Neural cell (in vitro differentiated cells): ENCODE results near the gene AMIGO2. TPM values are rescaled to one million over a fixed set of nuclear protein-coding genes. Genes with fewer than 3 reads are reported as not detected.

Experiments used
- H2AFZ ChIP-seq: fragments of 200-600, 300-800 bp; sonication (generic), shearing (Covaris generic); 2 replicates; pipeline ENCODE4 v1.6.0; 2014; ENCODE audit warnings: low read depth, mild to moderate bottlenecking, antibody characterized with exemption, low read length, moderate library complexity
- H3F3A ChIP-seq: fragments of 200-600 bp; shearing (Covaris generic); 2 replicates; pipeline ENCODE4 v1.6.1; 2016; ENCODE audit warnings: mild to moderate bottlenecking, moderate library complexity, mixed read lengths, antibody characterized with exemption, low read length; ENCODE audit not compliant: insufficient read depth, poor library complexity, severe bottlenecking
- H3K27ac ChIP-seq: fragments of 200-600, 300-800 bp; sonication (generic), shearing (Covaris generic); 2 replicates; pipeline ENCODE4 v1.5.1; 2014; ENCODE audit warnings: mild to moderate bottlenecking, low read length, moderate library complexity
- H3K27me3 ChIP-seq: fragments of 300-800, 200-600 bp; sonication (generic), shearing (Covaris generic); 2 replicates; pipeline ENCODE4 v1.6.0; 2014; ENCODE audit warnings: mild to moderate bottlenecking, low read depth, low read length, moderate library complexity; ENCODE audit not compliant: insufficient read depth
- H3K36me3 ChIP-seq: fragments of 300-800, 200-600 bp; sonication (generic), shearing (Covaris generic); 2 replicates; pipeline ENCODE4 v1.5.1; 2014; ENCODE audit warnings: mild to moderate bottlenecking, antibody characterized with exemption, low read length, moderate library complexity; ENCODE audit not compliant: insufficient read depth
- H3K4me2 ChIP-seq: fragments of 300-800, 200-600 bp; sonication (generic), shearing (Covaris generic); 2 replicates; pipeline ENCODE4 v1.6.0; 2014; ENCODE audit warnings: mild to moderate bottlenecking, low read length
- H3K4me3 ChIP-seq: fragments of 300-800, 200-600 bp; sonication (generic), shearing (Covaris generic); 2 replicates; pipeline ENCODE4 v1.5.1; 2014; ENCODE audit warnings: mild to moderate bottlenecking, low read length, moderate library complexity
- H3K79me2 ChIP-seq: fragments of 200-600 bp; shearing (Covaris generic); replicated peaks from 2 replicates; pipeline ENCODE4 v1.6.0; 2014; ENCODE audit warnings: mild to moderate bottlenecking, low read length, moderate library complexity; ENCODE audit not compliant: insufficient read depth
- H3K9ac ChIP-seq: fragments of 300-800, 200-600 bp; sonication (generic), shearing (Covaris generic); 2 replicates; pipeline ENCODE4 v1.6.1; 2016; ENCODE audit warnings: mild to moderate bottlenecking, low read length, mixed read lengths
- H3K9me2 ChIP-seq: fragments of 200-600 bp; shearing (Covaris generic); 2 replicates; pipeline ENCODE4 v1.6.1; 2016; ENCODE audit warnings: mild to moderate bottlenecking, low read length, mixed read lengths; ENCODE audit not compliant: insufficient read depth
- H3K9me3 ChIP-seq: fragments of 200-600, 300-800 bp; sonication (generic), shearing (Covaris generic); 2 replicates; pipeline ENCODE4 v1.6.1; 2016; ENCODE audit warnings: mild to moderate bottlenecking, mixed run types, low read length, moderate library complexity, mixed read lengths
- H4K20me1 ChIP-seq: fragments of 200-600 bp; shearing (Covaris generic); 2 replicates; pipeline ENCODE4 v1.6.1; 2016; ENCODE audit warnings: mild to moderate bottlenecking, mixed run types; ENCODE audit not compliant: insufficient read depth
- CTCF ChIP-seq: fragments of 450-650 bp; IDR thresholded peaks from 2 replicates; pipeline ENCODE4 v1.5.1; 2014; ENCODE audit warnings: antibody characterized with exemption, mild to moderate bottlenecking, moderate library complexity; ENCODE audit not compliant: poor library complexity, severe bottlenecking
- EP300 ChIP-seq: fragments of 450-650 bp; conservative IDR thresholded peaks from 2 replicates; pipeline ENCODE4 v1.6.1; 2014; ENCODE audit warnings: antibody characterized with exemption, mild to moderate bottlenecking, moderate library complexity; ENCODE audit not compliant: poor library complexity, severe bottlenecking
- EZH2 ChIP-seq: fragments of 200-600, 300-800 bp; shearing (Covaris generic), sonication (generic); IDR thresholded peaks from 2 replicates; pipeline ENCODE4 v1.6.1; 2014; ENCODE audit warnings: antibody characterized with exemption, low read length, borderline replicate concordance, mild to moderate bottlenecking; ENCODE audit not compliant: insufficient read depth, poor library complexity, severe bottlenecking
- MXI1 ChIP-seq: fragments of 450-650 bp; conservative IDR thresholded peaks from 2 replicates; pipeline ENCODE4 v1.6.1; 2014; ENCODE audit warnings: antibody characterized with exemption, mild to moderate bottlenecking; ENCODE audit not compliant: poor library complexity, severe bottlenecking
- POLR2AphosphoS5 ChIP-seq: IDR thresholded peaks from 2 replicates; pipeline ENCODE4 v1.6.1; 2012
- RAD21 ChIP-seq: fragments of 450-650 bp; conservative IDR thresholded peaks from 2 replicates; pipeline ENCODE4 v1.6.1; 2014; ENCODE audit warnings: antibody characterized with exemption, mild to moderate bottlenecking, moderate library complexity
- REST ChIP-seq: IDR thresholded peaks from 2 replicates; pipeline ENCODE4 v1.6.1; 2012; ENCODE audit warnings: borderline replicate concordance
- SMC3 ChIP-seq: fragments of 450-650 bp; conservative IDR thresholded peaks from 2 replicates; pipeline ENCODE4 v1.6.1; 2014; ENCODE audit warnings: antibody characterized with exemption, mild to moderate bottlenecking, moderate library complexity; ENCODE audit not compliant: poor library complexity
- TAF1 ChIP-seq: IDR thresholded peaks from 2 replicates; pipeline ENCODE4 v1.6.1; 2012; ENCODE audit warnings: low read depth
- polyA plus RNA-seq: library from polyadenylated mRNA; depleted of rRNA; stranded (reverse); fragments of >200 nt; gene quantifications from 2 replicates; pipeline ENCODE4 v1.2.3, GENCODE V29; 2014

AMIGO2 gene
- polyA plus RNA-seq, 1 donor from 2014 or later, result 3.1 TPM

GRCh38 chr12:47078733-47079467 lies 859 bp downstream of the AMIGO2 start:
- H3F3A ChIP-seq, result no peaks in the 10 kb centered on the region
- H3K79me2 ChIP-seq, result no peaks in the 10 kb centered on the region
- TF ChIP-seq POLR2AphosphoS5, result no peak
- TF ChIP-seq RAD21, result no peak
- no peak for TF ChIP-seq REST
- no peak for TF ChIP-seq CTCF
- TF ChIP-seq EP300, result no peak
- no peak for TF ChIP-seq MXI1
- TF ChIP-seq EZH2, result no peak
- no peak for TF ChIP-seq TAF1
- no peak for TF ChIP-seq SMC3
- no peak overlapping the region for H3K27ac ChIP-seq
- peaks cover 27% of the 10 kb centered on the region for H3K27me3 ChIP-seq
- H3K9me3 ChIP-seq, result no peaks in the 10 kb centered on the region
- H4K20me1 ChIP-seq, result no peaks in the 10 kb centered on the region
- H3K9ac ChIP-seq, result peak overlapping the region; percentile 44
- no peak overlapping the region for H2AFZ ChIP-seq
- no peaks in the 10 kb centered on the region for H3K36me3 ChIP-seq
- peak overlapping the region; percentile 22 for H3K4me2 ChIP-seq
- peak overlapping the region; percentile 76 for H3K4me3 ChIP-seq
- H3K9me2 ChIP-seq, result no peaks in the 10 kb centered on the region

- no peak for TF ChIP-seq CTCF
- no peaks in the 10 kb centered on the region for H3K9me3 ChIP-seq
- H3F3A ChIP-seq, result no peaks in the 10 kb centered on the region
- H2AFZ ChIP-seq, result no peak overlapping the region
- no peaks in the 10 kb centered on the region for H4K20me1 ChIP-seq
- H3K36me3 ChIP-seq, result no peaks in the 10 kb centered on the region
- no peak overlapping the region for H3K4me3 ChIP-seq
- H3K27me3 ChIP-seq, result peaks cover 27% of the 10 kb centered on the region
- no peaks in the 10 kb centered on the region for H3K9me2 ChIP-seq
- no peak overlapping the region for H3K9ac ChIP-seq
- H3K27ac ChIP-seq, result no peak overlapping the region
- H3K79me2 ChIP-seq, result no peaks in the 10 kb centered on the region
- no peak overlapping the region for H3K4me2 ChIP-seq
Measured at GRCh38 chr12:47078086-47078395, 1.7 kb downstream of the AMIGO2 start.
